GM18870 (cell line): ENCODE measurements around the gene SLC31A2.
"Not testable (repeated sequence)": the region's sequence is repeated elsewhere in the genome, so short reads cannot be mapped to it uniquely, and the experiment has no call there.

Experiments used
- ATAC-seq: cut with Tn5 transposase; IDR thresholded peaks from one replicate; pipeline ENCODE4 v1.9.1; 2021; ENCODE audit warnings: moderate library complexity; ENCODE audit not compliant: unreplicated experiment

SLC31A2 gene

DNA sequence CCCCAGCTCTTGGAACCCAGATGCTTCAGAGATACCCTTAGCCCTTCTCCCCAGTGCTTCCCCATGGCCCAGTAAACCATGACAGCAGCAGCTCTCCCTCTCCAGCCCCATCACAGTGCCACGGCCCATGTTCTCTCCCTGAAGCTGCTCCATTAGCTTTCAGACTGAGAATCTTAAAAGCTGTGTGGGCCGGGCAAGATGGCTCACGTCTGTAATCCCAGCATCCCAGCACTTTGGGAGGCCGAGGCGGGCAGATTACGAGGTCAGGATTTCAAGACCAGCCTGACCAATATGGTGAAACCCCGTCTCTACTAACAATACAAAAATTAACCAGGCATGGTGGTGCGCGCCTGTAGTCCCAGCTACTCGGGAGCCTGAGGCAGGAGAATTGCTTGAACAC, 1.2 kb upstream of the SLC31A2 start:
- not testable (repeated sequence) for ATAC-seq

DNA sequence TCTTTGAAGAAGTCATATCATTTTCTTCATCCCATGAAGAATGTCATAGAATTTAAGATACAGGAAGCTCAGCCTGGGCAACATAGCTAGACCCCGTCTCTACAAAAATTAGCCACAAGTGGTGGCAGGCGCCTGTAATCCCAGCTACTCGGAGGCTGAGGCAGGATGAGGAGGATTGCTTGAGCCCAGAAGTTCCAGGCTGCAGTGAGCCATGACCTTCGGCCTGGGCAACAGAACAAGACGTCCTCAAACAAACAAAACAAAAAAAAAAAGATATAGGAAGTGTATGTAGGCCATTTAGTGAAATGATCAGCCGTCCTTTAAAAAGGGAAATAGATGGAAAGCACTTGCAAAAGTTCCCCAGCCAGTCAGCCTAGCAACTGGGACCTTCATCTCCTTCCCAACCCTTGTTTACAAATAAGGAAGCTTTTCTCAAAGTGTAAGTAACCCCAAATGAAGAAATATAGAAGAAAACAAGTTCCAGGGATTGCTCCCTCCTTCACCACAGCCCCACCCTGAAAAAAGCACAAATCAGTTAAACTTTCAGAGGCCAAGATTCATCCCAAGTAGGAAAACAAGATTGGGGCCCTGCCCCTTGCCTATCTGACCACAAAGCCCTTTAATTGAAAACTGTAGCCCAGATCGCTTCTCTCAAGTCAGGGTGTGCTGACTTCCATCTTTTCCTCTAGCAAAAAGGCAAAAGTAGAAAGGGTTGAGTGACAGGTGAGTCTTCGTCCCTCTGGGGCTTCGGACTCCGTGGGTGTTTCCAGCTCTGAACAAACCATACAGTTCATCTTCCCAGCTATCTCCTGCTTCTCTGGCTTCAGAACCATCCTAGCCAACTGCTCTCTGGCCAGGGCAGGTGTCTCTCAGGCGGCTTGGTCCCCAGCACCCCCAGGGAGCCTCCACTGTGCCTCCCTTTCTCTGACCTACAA, 1.2 kb downstream of the SLC31A2 start:
- ATAC-seq: no peak

DNA sequence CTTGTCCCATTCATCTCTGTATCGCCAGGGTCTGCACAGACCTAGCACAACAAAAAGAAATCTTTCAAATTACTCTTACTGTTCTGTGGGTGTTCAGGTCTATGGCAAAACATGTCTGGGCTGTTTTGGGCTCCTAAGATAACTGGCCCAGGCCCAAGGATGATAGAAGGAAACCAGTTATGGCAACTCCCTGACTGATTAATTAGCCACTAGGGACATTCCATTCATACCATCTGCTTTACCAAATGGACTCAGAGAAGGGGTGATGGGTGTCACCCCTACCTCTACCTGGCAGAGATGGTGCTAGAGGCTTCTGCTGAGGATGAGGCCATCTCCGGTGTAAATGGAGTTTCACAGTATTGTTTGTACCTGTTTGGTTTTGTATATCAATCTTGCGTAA, 1.9 kb downstream of the SLC31A2 start:
- no peak for ATAC-seq

DNA sequence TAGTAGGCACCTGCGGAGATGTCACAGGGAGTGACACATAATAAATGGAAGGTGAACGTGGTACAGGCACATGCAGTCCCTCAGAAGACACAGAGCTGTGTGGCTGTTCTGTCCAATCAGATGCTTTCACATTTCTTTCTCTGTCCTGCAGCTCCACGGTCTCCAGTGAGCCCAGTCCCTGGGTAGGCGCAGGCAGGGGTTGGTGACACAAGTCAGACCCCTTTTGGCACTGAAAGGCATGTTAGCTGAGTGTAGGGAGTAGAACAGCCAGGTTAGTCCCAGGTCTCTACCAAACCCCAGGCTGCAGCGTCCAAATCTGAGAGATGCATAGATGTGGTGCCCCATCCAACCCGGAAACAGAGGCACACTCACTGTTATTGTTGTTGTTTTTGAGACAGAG, 2.8 kb downstream of the SLC31A2 start:
- no peak for ATAC-seq

DNA sequence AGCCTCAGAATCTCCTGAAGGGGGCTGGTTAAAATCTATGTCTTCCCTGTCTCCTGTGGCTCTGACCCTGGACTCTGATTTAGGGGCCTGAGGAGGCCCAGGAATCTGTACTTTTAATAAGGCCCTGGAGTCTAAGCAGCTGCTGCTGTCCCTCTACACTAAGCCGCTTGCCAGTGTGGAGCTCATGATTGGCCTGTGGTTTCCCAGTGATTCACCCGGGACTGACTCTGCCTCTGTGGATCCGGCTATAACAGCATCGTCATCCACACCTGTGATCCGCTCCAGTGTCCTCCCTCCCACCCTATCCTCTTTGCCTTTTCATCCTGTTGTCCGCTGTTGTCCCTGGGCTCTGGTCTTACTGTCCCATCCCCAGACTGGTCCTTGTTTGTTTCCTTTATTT, 3.7 kb downstream of the SLC31A2 start:
- no peak for ATAC-seq

DNA sequence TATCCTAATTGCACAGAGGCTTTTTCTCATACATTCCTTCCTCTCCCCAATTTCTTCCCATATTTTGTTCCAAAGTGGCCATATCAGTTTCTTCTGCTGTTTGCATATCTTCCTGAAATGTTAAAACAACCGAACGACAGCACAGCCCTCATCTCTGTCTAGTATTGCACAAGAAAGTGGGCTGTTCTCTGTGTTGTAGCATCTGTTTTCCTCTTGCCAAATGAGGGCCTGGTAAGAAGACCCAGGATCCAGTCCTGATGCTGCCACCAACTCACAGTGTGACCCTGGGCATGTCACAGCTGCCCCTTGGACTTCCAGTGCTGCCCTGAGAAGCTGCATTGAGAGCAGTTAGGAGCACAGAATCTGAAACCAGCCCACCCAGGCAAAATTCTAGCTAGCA, 4.1 kb downstream of the SLC31A2 start:
- ATAC-seq: no peak

DNA sequence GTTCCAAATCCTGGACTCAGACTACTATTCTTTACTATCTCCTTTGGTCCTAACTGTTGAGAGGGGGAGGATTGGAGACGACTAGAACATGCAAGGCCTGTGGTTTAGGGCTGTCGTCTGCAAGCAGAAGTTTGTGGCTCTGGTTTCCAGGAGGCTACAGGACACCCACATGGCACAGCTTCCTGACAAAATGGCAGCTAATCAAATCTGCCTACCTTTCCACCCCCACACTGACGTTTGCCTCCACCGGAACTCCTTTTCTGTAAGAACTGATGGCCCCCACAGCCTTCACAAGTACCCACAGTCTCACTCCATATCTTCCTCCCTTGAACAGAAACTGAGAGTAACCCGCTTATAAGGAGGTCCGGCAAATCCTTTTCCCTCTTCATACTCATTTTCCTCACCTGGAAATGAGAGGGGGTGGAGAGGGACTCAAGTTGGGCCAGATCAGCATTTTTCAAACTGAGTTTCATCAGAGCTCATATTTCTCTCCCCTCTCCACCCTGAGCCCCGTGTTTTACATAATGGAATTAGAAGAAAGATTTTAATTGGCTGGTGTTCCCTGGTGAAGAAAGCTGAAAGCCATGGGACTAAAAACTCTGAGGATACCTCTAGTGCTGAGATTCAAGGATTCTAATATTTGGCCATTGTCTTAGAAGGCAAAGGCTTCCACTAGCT, 5.2 kb downstream of the SLC31A2 start:
- ATAC-seq: no peak

DNA sequence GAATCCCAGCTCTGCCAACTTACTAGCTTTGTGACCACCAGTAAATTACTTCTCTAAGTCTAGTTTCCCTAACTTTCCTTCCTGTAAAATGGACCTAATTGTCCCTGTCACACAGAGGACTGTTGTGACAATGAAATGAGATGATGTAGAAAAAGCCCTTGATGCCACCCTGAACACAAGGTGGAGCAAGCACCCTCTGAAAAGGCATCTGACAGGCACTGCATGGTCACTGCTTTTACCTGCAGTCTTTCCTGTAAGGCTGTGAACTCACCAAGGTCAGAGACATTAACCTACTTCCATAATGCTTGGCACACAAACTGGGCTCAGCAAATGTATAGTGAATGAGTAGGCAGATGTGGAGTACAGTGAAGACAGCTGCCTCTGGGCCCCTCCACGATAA, 6.1 kb downstream of the SLC31A2 start:
- no peak for ATAC-seq

DNA sequence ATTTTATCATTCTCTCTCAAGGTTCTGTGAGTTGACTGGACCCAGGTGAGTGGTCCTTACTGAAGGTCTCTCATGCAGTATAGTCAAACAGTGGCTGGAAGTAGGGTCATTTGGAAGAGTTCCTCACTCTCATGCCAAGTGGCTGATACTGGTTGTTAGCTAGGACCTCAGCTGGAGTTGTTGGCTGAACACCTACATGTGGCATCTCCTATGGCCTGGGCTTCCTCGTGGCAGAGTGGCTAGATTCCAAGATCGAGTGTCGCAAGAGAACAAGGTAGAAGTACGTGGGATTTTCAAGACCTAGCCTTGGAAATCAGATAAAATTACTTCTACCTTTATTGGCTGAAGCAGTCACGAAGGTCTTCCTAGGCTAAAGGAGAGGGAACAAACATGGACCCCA, 7.6 kb downstream of the SLC31A2 start:
- ATAC-seq: no peak

DNA sequence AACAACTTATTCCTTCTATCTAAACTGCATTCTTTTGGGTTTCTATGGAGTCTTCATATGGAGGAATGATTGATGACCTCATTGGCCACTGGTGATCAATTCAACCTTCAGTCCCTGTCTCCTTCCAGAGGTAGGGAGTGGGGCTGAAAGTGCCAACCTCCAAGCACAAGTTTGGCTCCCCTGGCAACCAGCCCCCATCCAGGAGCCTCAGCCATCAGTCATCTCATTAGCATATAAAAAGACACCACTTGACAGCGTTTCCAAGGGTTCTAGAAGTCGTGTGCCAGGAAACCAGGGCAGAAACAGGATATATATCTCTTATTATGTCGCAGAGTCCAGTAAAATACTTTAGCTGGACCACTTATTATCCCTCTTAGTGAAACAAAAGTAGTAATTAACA, 9.8 kb downstream of the SLC31A2 start:
- no peak for ATAC-seq

DNA sequence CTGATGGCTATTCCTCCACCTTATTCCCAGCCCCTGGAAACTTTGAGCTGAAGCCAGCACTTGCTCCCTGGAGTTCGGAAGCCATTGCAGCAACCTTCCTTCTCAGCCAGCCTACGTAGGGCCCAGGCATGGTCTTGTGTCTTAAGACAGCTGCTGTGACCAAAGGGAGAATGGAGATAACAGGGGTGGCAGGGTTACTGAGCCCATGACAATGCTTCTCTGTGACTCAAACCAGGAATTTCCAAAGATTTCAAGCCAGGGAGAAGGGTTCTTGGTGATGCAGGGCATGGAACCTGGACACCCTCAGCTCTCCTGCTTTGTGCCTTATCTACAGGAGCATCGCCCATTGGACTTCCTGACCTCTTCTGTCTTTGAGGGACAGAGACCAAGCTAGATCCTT, 12.2 kb downstream of the SLC31A2 start:
- no peak for ATAC-seq

DNA sequence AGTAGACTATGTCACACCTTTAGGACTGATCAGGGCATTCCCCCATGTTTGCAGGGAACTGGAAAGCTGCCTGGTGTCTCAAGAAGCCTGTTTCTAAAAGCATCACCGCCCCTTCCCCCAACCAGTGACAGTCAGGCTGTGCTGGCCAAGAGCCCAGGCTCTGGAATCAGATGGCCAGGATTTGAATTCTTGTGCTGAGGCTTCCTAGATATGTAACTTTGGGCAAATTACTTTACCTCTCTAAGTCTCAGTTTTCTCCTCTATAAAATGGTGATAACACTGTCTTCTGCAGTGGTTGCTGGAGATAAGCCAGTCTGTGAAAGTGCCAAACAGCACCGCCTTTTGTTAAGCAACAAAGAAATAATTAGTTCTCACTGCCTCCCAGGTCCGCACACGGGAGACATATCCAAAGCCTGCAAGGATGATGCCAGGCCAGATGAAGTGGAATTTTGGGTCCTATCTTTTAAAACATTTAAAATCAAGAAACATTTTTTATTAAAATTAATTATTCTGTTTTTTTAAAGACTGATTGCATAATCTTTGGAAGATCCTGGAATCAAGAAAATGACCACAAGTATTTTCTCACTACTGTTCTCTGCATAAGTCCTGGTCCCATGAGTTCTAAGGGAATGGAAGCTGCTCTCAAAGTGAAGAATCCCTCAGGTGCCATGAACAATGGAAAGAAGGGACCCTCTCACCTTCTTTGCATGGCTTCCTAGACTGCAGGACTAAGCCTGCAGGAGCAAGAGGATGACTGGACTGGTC, 13.9 kb downstream of the SLC31A2 start:
- no peak for ATAC-seq

DNA sequence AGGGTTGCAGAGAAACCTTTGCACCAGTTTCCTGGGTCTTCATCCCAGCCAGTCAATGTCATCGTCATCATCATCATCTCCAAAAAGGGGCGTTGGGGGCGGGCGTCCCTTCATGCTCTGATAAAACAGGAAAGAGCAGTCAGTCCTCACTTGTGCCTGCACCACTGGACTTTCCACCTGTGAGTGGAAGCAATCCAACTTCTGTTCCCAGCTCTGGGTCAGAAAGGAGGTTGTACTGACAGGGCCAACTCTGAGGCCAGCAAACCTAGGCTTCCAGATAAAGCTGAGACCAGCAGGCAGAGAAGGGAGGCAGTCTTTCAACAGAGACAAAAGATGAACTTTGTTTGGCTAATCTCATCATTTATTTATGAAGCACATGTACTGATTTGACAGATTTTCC, 15.2 kb downstream of the SLC31A2 start:
- no peak for ATAC-seq

DNA sequence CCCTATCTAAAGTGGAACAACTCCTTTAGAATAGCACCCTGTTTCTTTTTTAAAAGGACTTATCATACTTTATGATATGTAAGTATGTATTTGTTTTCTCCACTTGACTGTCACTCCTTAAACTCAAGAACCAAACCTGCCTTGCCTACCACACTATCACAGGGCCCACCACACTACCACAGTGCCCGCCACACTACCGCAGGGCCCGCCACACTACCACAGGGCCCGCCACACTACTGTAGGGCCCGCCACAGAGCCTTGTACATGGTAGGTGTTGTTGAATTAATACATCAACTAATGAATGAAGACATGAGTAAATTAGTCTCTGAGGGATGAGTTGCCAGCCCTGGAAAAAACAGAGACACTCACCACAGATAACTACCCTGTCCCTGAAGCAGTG, 18.0 kb downstream of the SLC31A2 start:
- no peak for ATAC-seq

DNA sequence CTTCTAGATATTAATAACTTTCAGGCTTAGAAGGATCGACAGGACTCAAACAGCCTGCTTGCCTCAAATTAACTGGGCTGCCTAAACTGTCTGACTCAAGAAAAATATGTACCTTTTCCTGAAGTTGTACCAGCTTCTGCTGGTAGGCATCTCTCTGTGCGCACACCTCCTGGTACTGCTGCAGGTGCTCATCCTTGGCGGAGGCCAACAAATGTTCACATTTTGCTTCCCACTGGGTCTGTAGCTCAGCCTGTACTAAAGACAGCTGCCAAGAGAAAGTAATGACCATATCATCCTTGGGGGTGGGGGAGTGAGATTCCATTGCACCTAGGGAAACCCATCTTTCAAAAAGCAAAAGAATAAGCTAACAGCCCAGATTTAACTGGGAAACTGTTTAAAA, 22.5 kb downstream of the SLC31A2 start:
- no peak for ATAC-seq

DNA sequence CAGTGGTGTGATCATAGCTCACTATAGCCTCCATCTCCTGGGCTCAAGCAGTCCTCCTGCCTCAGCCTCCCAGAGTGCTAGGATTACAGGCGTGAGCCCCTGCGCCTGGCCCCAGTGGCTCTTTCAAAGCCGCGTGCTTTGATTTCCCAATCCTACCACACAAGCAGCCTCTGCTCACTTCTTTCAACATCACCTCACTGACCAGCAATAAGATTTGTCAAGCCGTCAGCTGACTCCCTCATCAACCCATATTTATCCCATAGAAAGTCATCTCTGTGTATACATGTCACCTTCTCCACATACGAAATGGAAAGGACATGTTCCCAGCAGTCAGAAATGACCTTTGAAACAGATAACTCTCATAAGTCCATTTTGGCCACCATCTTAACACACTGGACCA, 26.0 kb downstream of the SLC31A2 start:
- no peak for ATAC-seq

DNA sequence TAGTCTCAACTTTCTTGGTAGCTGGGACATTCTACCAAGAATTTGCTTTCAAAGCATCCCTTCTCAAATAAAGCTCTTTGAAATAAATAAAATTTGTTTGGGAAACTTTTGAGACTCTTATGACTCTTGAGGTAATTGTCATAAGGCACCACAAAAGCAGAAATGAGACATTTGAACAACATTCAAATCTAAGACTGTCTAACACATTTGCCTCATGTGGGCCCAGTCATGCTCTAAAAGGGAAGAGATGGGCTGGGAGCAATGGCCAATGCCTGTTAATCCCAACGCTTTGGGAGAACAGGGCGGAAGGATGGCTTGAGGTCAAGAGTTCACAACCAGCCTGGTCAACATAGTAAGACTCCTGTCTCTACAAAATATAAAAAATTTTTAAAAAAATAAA, 26.4 kb downstream of the SLC31A2 start:
- ATAC-seq: no peak

DNA sequence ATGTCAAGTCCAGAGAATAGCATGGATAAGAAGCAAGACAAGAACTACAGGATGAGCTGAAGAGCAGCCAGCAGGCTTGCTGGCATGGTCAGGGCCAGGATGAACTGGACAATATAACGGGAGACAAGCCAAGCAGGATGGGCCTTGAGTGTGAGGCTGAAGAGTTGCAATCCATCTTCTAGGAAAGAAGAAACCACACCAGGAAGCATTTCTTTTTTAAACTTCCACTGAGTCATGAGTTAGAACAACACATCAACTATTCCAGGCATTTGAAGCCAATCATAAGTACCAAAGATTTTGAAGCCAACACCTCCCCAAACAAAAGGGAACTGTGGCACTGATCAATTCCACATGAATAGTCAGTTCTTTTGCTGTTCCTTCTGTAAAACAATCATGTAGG, 27.3 kb downstream of the SLC31A2 start:
- no peak for ATAC-seq

DNA sequence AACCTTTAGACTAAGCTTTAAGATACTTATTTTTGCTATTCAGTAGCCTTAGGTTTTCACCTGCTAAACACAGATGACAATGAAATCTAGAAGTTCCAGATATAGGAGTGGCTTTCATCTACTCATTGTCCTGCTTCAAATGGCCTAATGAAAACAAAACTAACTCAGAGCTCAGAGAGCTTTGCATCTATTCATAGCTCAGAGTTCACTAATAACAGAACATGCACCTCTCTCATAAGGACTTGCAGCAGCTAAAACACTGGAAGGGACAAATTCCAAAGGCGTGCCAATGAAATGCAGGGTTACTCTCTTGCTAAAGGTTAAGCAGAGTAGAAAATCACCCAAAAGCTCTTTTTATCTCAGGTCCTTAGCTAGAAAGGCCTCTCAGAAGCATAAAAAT, 29.0 kb downstream of the SLC31A2 start:
- no peak for ATAC-seq

DNA sequence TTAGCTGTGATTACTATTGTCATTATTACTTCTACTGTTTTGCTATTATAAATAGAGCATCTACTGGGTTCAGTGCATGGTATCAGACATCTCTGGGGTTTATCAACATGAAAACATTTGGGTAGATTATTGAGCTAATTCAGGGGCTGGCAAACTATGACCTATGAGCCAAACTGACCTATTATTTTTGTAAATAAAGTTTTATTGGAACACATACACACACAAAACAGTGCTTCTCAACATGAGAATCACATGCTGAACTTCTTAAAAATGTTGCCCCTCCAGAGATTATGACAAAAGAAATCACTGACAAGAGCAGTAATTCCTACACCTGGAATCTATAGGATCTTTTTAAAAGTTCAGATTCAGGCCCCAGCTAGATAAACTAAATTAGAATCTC, 30.4 kb downstream of the SLC31A2 start:
- ATAC-seq: no peak

DNA sequence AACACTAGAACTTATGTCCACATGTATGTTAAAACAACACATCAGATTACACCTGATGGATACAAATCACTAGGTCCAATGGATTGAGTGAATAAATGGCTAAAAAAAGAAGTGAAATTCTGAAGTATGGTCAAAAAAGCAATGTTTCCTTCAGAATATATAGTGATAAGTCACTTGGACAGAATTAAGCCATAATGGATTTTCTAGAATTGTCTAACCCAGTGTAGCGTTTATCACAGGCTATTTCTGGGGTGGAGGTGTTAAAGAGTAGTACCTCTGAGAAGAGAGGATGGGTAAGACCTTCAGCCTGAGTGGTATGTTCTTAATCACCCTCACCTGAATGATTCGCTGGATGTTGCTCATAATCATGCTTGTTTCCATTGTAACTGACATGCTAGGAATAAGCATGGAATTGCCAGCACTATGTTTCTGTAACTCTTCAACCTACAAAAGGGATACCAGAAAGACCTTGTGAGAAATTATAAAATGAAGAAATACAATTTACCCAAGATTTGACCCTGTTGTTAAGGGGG, 33.2 kb downstream of the SLC31A2 start:
- ATAC-seq: no peak
